ENCODE measurements around the gene RASGRF2.

DNA sequence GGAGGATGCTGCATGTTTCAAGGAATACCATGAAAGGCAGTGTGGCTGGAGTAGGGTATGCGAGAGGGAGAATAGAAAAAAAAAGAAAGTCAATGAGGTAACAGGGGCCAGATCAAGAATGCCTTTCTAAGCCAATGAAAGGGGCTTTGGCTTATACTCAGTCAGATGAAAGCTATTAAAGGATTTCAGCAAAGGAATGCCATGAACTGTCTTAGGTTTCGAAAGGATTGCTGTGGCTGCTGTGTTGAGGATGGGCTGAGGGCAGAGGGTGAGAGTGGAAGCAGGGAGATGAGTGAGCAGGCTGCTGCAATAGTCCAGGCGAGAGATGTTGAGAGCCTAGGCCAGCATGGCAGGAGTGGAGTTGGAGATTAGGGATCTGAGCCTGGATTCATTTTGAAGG is 137.6 kb downstream of the RASGRF2 start:
- TF ChIP-seq, protein P1, sequence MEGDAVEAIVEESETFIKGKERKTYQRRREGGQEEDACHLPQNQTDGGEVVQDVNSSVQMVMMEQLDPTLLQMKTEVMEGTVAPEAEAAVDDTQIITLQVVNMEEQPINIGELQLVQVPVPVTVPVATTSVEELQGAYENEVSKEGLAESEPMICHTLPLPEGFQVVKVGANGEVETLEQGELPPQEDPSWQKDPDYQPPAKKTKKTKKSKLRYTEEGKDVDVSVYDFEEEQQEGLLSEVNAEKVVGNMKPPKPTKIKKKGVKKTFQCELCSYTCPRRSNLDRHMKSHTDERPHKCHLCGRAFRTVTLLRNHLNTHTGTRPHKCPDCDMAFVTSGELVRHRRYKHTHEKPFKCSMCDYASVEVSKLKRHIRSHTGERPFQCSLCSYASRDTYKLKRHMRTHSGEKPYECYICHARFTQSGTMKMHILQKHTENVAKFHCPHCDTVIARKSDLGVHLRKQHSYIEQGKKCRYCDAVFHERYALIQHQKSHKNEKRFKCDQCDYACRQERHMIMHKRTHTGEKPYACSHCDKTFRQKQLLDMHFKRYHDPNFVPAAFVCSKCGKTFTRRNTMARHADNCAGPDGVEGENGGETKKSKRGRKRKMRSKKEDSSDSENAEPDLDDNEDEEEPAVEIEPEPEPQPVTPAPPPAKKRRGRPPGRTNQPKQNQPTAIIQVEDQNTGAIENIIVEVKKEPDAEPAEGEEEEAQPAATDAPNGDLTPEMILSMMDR (IDR thresholded peaks at IDR 0.05; ENCODE audit: poor library complexity, severe bottlenecking) = no peak
- TF ChIP-seq EZH2 (IDR thresholded peaks at IDR 0.05; ENCODE audit: borderline replicate concordance, insufficient read depth, low read length, poor library complexity, severe bottlenecking) = no peak
